Skeletal muscle satellite cell (primary cell): ENCODE measurements around the gene LOXL4.

ENCODE experiments used
- H3K27me3 ChIP-seq: 2 replicates; pipeline ENCODE4 v1.7.0; 2013; ENCODE audit warnings: low read length; ENCODE audit not compliant: control insufficient read depth, insufficient read depth
- H3K36me3 ChIP-seq: 2 replicates; pipeline ENCODE4 v1.7.0; 2013; ENCODE audit warnings: mild to moderate bottlenecking, control low read depth, low read length; ENCODE audit not compliant: insufficient read depth
- H3K4me1 ChIP-seq: 2 replicates; pipeline ENCODE4 v1.7.0; 2013; ENCODE audit warnings: low read length; ENCODE audit not compliant: control insufficient read depth, insufficient read depth
- H3K4me2 ChIP-seq: 2 replicates; pipeline ENCODE4 v1.7.0; 2013; ENCODE audit warnings: mild to moderate bottlenecking, low read length
- H3K4me3 ChIP-seq: 2 replicates; pipeline ENCODE4 v1.7.0; 2013; ENCODE audit warnings: low read length
- H3K9ac ChIP-seq: 2 replicates; pipeline ENCODE4 v1.7.0; 2013; ENCODE audit warnings: mild to moderate bottlenecking, low read depth, low read length, moderate library complexity
- H3K9me3 ChIP-seq: replicated peaks from 2 replicates; pipeline ENCODE4 v1.7.0; 2013; ENCODE audit warnings: mild to moderate bottlenecking, control low read depth, low read length

The LOXL4 gene

GRCh38 chr10:98205351-98205750, 62.6 kb downstream of the LOXL4 start:
- Histone ChIP-seq H3K4me3 (no peak overlapping the region), H3K9ac (no peak overlapping the region), H3K4me2 (no peak overlapping the region), H3K9me3 (no peaks in the 10 kb centered on the region), H3K36me3 (peaks cover 21% of the 10 kb centered on the region), H3K4me1 (no peaks in the 10 kb centered on the region), H3K27me3 (no peaks in the 10 kb centered on the region)

- no peaks in the 10 kb centered on the region for H3K4me1 ChIP-seq
- no peak overlapping the region for H3K4me3 ChIP-seq
- no peaks in the 10 kb centered on the region for H3K27me3 ChIP-seq
- H3K9me3 ChIP-seq = no peaks in the 10 kb centered on the region
- no peak overlapping the region for H3K4me2 ChIP-seq
- no peak overlapping the region for H3K9ac ChIP-seq
- H3K36me3 ChIP-seq = no peaks in the 10 kb centered on the region
Observed at GRCh38 chr10:98202378-98202777, 65.6 kb downstream of the LOXL4 start.

- Histone ChIP-seq H3K4me1 (no peaks in the 10 kb centered on the region), H3K4me3 (no peak overlapping the region), H3K4me2 (no peak overlapping the region), H3K9me3 (no peaks in the 10 kb centered on the region), H3K27me3 (no peaks in the 10 kb centered on the region), H3K9ac (no peak overlapping the region), H3K36me3 (no peaks in the 10 kb centered on the region)
Observed at GRCh38 chr10:98201760-98202159, 66.2 kb downstream of the LOXL4 start.
